IgD-negative memory B cell (primary cell): ENCODE measurements around the gene FN3KRP. TPM values are rescaled to one million over a fixed set of nuclear protein-coding genes. Genes with fewer than 3 reads are reported as not detected.
"Not testable (repeated sequence)": the region's sequence is repeated elsewhere in the genome, so short reads cannot be mapped to it uniquely, and the experiment has no call there.

Experiments used
- H3K27ac Mint-ChIP-seq, 3 donors: one replicate each; pipeline ENCODE4 v1.8.0; 2020 to 2022; ENCODE audit warnings: mild to moderate bottlenecking in 3 of 3, mixed read lengths in 3 of 3, moderate library complexity in 1 of 3
- H3K27me3 Mint-ChIP-seq: one replicate; pipeline ENCODE4 v1.8.0; 2021; ENCODE audit warnings: mixed read lengths
- H3K36me3 Mint-ChIP-seq: one replicate; pipeline ENCODE4 v1.8.0; 2020; ENCODE audit warnings: mild to moderate bottlenecking, mixed read lengths
- H3K4me1 Mint-ChIP-seq, 3 donors: one replicate each; pipeline ENCODE4 v1.8.0; 2020 to 2022; ENCODE audit warnings: mixed read lengths in 3 of 3, mild to moderate bottlenecking in 1 of 3
- H3K4me3 Mint-ChIP-seq, 4 donors: one replicate each; pipeline ENCODE4 v1.8.0; 2020 to 2022; ENCODE audit warnings: mild to moderate bottlenecking in 4 of 4, mixed read lengths in 4 of 4, moderate library complexity in 3 of 4
- H3K9me3 Mint-ChIP-seq, 3 donors: one replicate each; pipeline ENCODE4 v1.8.0; 2020 to 2021; ENCODE audit warnings: mixed read lengths in 3 of 3, mild to moderate bottlenecking in 1 of 3
- polyA plus RNA-seq: library from polyadenylated mRNA; unstranded; fragments of 300-500 nt; fragmentation: Illumina TruSeq; gene quantifications from one replicate; pipeline ENCODE4 v1.2.3, GENCODE V29; 2021

The FN3KRP gene
- polyA plus RNA-seq, 1 donor from 2014 or later = 16.7 TPM

- H3K9me3 Mint-ChIP-seq = peaks cover under 1 to 14% (median 1%) of the 10 kb centered on the region in 3 donors
- H3K27ac Mint-ChIP-seq = no peak overlapping the region
- peaks cover 0 to 2% (median 0%) of the 10 kb centered on the region in 3 donors for H3K4me1 Mint-ChIP-seq
- peaks cover 7% of the 10 kb centered on the region for H3K36me3 Mint-ChIP-seq
- peaks cover 5% of the 10 kb centered on the region for H3K27me3 Mint-ChIP-seq
- H3K4me3 Mint-ChIP-seq = no peak overlapping the region
Observed at GRCh38 chr17:82737967-82738877, 21.7 kb downstream of the FN3KRP start.

DNA sequence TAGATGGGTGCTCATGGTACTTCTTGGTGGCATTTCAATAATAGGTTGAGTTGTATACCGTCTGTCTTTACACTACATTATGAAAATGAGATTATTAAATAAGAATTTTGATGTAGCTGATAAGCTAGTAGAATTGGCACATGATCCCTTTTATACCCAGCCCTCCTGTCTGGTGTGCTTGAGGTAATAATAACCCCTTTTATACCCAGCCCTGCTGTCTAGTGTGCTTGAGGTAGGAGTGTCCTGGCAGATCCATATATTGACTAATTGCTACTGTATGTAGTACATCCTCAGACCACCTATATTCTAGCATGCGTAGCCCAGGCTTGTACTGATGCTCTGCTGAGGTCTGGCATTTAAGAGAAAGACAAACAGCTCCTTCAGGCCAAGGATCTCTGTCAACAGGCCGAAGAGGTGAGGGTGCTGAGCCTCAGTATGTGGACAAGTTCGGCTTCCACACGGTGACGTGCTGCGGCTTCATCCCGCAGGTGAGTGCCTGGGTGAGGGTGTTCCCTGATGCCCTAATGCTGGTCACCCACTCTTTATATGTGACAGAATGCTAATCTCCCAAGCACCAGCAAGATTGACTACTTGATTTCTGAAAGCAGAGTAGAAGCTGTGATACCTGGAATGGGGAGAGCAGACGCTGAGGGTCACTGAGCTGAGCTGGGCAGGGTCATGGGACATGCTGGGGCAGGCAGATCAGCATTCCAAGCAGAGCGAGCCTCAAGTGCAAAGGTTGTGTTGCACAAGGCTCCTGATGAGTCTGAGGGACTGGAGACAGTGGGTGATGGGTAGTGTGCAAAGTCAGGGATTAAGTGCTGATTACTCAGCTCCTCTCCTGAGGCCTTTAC, 24.6 kb downstream of the FN3KRP start:
- Mint-ChIP-seq H3K27me3 (peaks cover 4% of the 10 kb centered on the region), H3K4me1 (no peaks in the 10 kb centered on the region), H3K4me3 (no peak overlapping the region), H3K9me3 (peaks cover 0 to 11% (median 3%) of the 10 kb centered on the region in 3 donors), H3K27ac (no peak overlapping the region), H3K36me3 (peaks cover 3% of the 10 kb centered on the region)

GRCh38 chr17:82743344-82744219, 27.1 kb downstream of the FN3KRP start:
- H3K4me1 Mint-ChIP-seq = no peaks in the 10 kb centered on the region
- peaks cover 0 to 11% (median 8%) of the 10 kb centered on the region in 3 donors for H3K9me3 Mint-ChIP-seq
- H3K27me3 Mint-ChIP-seq = no peaks in the 10 kb centered on the region

GRCh38 chr17:82744736-82745135, 28.2 kb downstream of the FN3KRP start:
- H3K4me1 Mint-ChIP-seq, H3K27ac Mint-ChIP-seq, H3K36me3 Mint-ChIP-seq, H3K4me3 Mint-ChIP-seq, H3K27me3 Mint-ChIP-seq: not testable (repeated sequence)
- H3K9me3 Mint-ChIP-seq = peaks cover 0 to 11% (median 8%) of the 10 kb centered on the region in 3 donors

More at GRCh38 chr17:82743344-82744219, 27.1 kb downstream of the FN3KRP start:
- no peak overlapping the region for H3K4me3 Mint-ChIP-seq
- H3K36me3 Mint-ChIP-seq = peaks cover 3% of the 10 kb centered on the region
- H3K27ac Mint-ChIP-seq = no peak overlapping the region

DNA sequence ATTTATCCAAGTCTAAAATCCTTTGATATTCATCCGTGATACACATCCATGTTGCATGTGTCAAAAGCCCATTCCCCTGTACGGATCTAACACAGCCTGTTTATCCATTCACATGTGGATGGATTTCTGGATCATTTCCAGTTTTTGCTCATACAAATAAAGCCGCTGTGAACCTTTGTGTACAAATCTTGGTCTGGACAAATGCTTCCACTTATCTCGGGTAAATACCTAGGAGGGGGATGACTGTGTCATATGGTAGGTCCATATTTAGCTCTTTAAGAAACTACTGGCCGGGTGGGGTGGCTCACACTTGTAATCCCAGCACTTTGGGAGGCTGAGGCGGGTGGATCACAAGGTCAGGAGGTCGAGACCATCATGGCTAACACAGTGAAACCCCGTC, 29.0 kb downstream of the FN3KRP start:
- H3K27ac Mint-ChIP-seq = no peak overlapping the region
- no peak overlapping the region for H3K4me3 Mint-ChIP-seq
- H3K9me3 Mint-ChIP-seq = peaks cover 0 to 10% (median 8%) of the 10 kb centered on the region in 3 donors
- H3K36me3 Mint-ChIP-seq = peaks cover 3% of the 10 kb centered on the region
- H3K27me3 Mint-ChIP-seq = no peaks in the 10 kb centered on the region
- peaks cover 0 to 3% (median 0%) of the 10 kb centered on the region in 3 donors for H3K4me1 Mint-ChIP-seq

DNA sequence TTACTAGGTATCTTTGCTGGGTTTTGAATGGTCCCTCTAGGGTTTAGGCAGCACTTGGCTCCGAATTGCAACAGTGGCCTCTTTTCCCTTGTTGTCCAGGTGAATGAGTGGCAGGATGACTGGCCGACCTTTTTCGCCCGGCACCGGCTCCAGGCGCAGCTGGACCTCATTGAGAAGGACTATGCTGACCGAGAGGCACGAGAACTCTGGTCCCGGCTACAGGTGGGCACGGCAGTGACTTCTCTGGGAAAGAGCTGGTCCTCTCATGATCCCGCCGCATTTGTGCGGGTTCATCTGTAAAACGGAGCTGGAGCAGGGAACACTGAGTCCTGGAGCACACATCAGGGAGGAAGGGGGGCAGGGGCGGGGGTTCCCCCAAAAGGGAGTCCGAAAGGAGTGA, 32.2 kb downstream of the FN3KRP start:
- H3K9me3 Mint-ChIP-seq = peaks cover 0 to 8% (median 0%) of the 10 kb centered on the region in 3 donors
- no peaks in the 10 kb centered on the region for H3K27me3 Mint-ChIP-seq
- peaks cover 0 to 10% (median 4%) of the 10 kb centered on the region in 3 donors for H3K4me1 Mint-ChIP-seq
- peak overlapping the region in 1 of 3 donors; percentile 13 for H3K27ac Mint-ChIP-seq
- H3K36me3 Mint-ChIP-seq = no peaks in the 10 kb centered on the region
- peak overlapping the region in 2 of 4 donors; percentile 22 to 89 for H3K4me3 Mint-ChIP-seq

DNA sequence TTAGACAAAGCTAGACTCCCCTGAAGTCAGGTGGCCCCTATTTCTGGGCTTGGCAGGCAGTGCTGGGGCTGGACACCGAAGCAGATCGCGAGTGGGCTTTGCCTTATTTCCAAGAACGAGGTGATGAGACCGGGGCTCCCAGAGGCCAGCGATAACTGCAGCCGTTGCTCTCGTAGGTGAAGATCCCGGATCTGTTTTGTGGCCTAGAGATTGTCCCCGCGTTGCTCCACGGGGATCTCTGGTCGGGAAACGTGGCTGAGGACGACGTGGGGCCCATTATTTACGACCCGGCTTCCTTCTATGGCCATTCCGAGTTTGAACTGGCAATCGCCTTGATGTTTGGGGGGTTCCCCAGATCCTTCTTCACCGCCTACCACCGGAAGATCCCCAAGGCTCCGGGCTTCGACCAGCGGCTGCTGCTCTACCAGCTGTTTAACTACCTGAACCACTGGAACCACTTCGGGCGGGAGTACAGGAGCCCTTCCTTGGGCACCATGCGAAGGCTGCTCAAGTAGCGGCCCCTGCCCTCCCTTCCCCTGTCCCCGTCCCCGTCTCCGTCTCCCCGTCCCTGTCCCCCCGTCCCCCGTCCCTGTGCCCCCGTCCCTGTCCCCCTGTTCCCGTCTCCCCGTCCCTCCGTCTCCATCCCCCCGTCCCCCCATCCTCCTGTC, 33.9 kb downstream of the FN3KRP start:
- Mint-ChIP-seq H3K27ac (peak overlapping the region in 2 of 3 donors; percentile 67 to 93), H3K4me1 (peaks cover 0 to 10% (median 4%) of the 10 kb centered on the region in 3 donors), H3K4me3 (peak overlapping the region in 3 of 4 donors; percentile 37 to 89 (median 57)), H3K36me3 (no peaks in the 10 kb centered on the region), H3K27me3 (no peaks in the 10 kb centered on the region), H3K9me3 (peaks cover 0 to 8% (median 0%) of the 10 kb centered on the region in 3 donors)

DNA sequence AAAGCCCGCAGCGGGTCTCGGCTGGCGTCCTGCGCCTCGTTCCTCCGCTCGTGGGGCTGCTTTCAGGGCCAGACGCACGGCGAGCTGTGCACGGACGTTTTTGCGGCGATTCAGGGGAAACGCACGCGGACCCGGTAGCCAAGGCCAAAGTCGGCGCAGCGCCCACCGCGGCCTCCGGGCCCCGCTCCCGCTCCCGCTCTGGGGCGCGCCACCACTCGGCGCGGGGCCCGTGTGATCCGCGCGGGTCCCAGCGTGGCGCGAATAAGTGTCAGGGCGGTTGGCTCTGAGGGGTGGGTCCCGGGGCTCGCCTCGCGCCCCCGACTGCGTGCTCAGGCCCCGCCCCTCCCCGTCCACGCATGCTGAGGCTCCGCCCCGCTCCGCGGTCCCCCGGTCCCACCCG, 34.7 kb downstream of the FN3KRP start:
- H3K4me1 Mint-ChIP-seq = peaks cover 0 to 10% (median 8%) of the 10 kb centered on the region in 3 donors
- no peaks in the 10 kb centered on the region for H3K36me3 Mint-ChIP-seq
- H3K4me3 Mint-ChIP-seq = no peak overlapping the region
- peaks cover 0 to 6% (median 0%) of the 10 kb centered on the region in 3 donors for H3K9me3 Mint-ChIP-seq
- H3K27ac Mint-ChIP-seq = no peak overlapping the region
- H3K27me3 Mint-ChIP-seq = no peaks in the 10 kb centered on the region

GRCh38 chr17:82751571-82752370, 35.3 kb downstream of the FN3KRP start, which contains the start of gene TBCD:
Gene TBCD, plus strand, starts transcription at chr17:82752065. Its CDS starts 129 bp downstream, at chr17:82752194.
- Mint-ChIP-seq H3K4me1 (peaks cover 0 to 10% (median 8%) of the 10 kb centered on the region in 3 donors), H3K27ac (peak within 1 kb of the TSS; percentile 73 to 88 (median 74)), H3K36me3 (no peaks in the 10 kb centered on the region), H3K27me3 (no peaks in the 10 kb centered on the region), H3K4me3 (peak within 1 kb of the TSS; percentile 83 to 91 (median 89)), H3K9me3 (peaks cover 0 to 4% (median 0%) of the 10 kb centered on the region in 3 donors)

- Mint-ChIP-seq H3K27ac (peak overlapping the region in 2 of 3 donors; percentile 74 to 88), H3K27me3 (no peaks in the 10 kb centered on the region), H3K36me3 (no peaks in the 10 kb centered on the region), H3K9me3 (peaks cover 0 to under 1% (median 0%) of the 10 kb centered on the region in 3 donors), H3K4me1 (peaks cover 0 to 10% (median 8%) of the 10 kb centered on the region in 3 donors), H3K4me3 (peak overlapping the region; percentile 76 to 91 (median 89))
Observed at GRCh38 chr17:82752371-82753200, 36.1 kb downstream of the FN3KRP start.

GRCh38 chr17:82753201-82753464, 36.6 kb downstream of the FN3KRP start:
- Mint-ChIP-seq H3K4me3 (peak overlapping the region; percentile 76 to 91 (median 89)), H3K9me3 (no peaks in the 10 kb centered on the region), H3K27me3 (no peaks in the 10 kb centered on the region), H3K27ac (peak overlapping the region in 2 of 3 donors; percentile 74 to 88), H3K4me1 (peaks cover 0 to 10% (median 8%) of the 10 kb centered on the region in 3 donors), H3K36me3 (no peaks in the 10 kb centered on the region)
